IPS DF 6.9 (cell line): ENCODE measurements around the gene CDC23.
A peak's percentile ranks its signal among the peaks of the same experiment; 100 is the strongest.
"Not testable (repeated sequence)": the region's sequence is repeated elsewhere in the genome, so short reads cannot be mapped to it uniquely, and the experiment has no call there.

Experiments
- DNase-seq: peaks from one replicate; pipeline ENCODE4 v3.0.0-alpha.2; 2013; ENCODE audit warnings: low read depth, low spot score
- H3K27ac ChIP-seq: one replicate; pipeline ENCODE4 v1.5.1; 2013; ENCODE audit warnings: low read length, control low read depth
- H3K27me3 ChIP-seq: 2 replicates; pipeline ENCODE4 v1.6.1; 2013; ENCODE audit warnings: mild to moderate bottlenecking, low read length; ENCODE audit not compliant: control insufficient read depth, insufficient read depth
- H3K36me3 ChIP-seq: 2 replicates; pipeline ENCODE4 v1.6.1; 2013; ENCODE audit warnings: low read length; ENCODE audit not compliant: control insufficient read depth, insufficient read depth
- H3K4me1 ChIP-seq: 2 replicates; pipeline ENCODE4 v1.6.1; 2013; ENCODE audit warnings: low read length; ENCODE audit not compliant: control insufficient read depth, insufficient read depth
- H3K4me3 ChIP-seq: 2 replicates; pipeline ENCODE4 v1.5.1; 2013; ENCODE audit warnings: mild to moderate bottlenecking, low read length
- H3K9me3 ChIP-seq: 2 replicates; pipeline ENCODE4 v1.6.1; 2013; ENCODE audit warnings: low read length, inconsistent platforms; ENCODE audit not compliant: control insufficient read depth, insufficient read depth
- WGBS: extraction: QIAGEN DNeasy Blood & Tissue Kit; methylation state at CpG from one replicate; pipeline ENCODE4 v1.1.7; 2013; ENCODE audit warnings: mixed read lengths, missing lambda C conversion rate; ENCODE audit not compliant: insufficient read length, insufficient coverage; 5-methylcytosine and 5-hydroxymethylcytosine counted together

Gene CDC23

DNA sequence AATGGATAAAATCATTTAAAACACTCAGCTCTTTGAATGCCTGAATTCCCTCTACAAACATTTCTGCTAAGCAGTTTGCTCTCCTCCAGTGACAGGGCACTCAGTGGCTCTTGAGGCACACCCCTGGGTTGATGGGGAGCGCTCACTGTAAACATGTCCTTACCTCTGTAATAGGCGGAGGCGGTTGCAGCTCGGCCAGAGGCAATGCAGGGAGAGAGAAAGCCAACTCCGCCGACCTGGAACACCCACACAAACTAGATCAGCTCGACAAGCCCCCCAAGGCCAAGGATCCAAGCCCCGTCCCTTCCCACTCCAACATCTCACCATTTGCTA lies 329 bp downstream of the CDC23 start:
- Histone ChIP-seq H3K27me3 (no peaks in the 10 kb centered on the region), H3K9me3 (no peaks in the 10 kb centered on the region), H3K27ac (no peak overlapping the region), H3K4me3 (peak overlapping the region; percentile 74), H3K4me1 (no peaks in the 10 kb centered on the region), H3K36me3 (no peaks in the 10 kb centered on the region)
- WGBS: no CpG with 5 or more reads among the region's 8 CpGs
- no peak for DNase-seq

DNA sequence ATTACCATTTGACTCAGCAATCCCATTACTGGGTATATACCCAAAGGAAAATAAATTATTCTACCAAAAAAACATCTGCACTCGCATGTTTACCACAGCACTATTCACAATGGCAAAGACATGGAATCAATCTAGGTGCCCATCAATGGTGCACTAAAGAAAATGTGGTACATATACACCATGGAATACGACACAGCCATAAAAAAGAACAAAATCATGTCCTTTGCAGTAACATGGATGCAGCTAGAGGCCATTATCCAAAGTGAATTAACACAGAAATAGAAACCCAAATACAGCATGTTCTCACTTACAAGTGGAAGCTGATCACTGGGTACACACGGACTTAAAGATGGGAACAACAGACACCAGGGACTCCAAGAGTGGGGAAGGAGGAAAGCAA lies 2.1 kb downstream of the CDC23 start:
- no CpG with 5 or more reads among the region's 3 CpGs for WGBS
- H3K4me3 ChIP-seq: no peak overlapping the region
- no peak for DNase-seq
- H3K4me1 ChIP-seq: no peaks in the 10 kb centered on the region
- no peaks in the 10 kb centered on the region; the same call in 1 of the 2 replicates for H3K36me3 ChIP-seq
- no peak overlapping the region for H3K27ac ChIP-seq
- H3K9me3 ChIP-seq: no peaks in the 10 kb centered on the region
- no peaks in the 10 kb centered on the region for H3K27me3 ChIP-seq

DNA sequence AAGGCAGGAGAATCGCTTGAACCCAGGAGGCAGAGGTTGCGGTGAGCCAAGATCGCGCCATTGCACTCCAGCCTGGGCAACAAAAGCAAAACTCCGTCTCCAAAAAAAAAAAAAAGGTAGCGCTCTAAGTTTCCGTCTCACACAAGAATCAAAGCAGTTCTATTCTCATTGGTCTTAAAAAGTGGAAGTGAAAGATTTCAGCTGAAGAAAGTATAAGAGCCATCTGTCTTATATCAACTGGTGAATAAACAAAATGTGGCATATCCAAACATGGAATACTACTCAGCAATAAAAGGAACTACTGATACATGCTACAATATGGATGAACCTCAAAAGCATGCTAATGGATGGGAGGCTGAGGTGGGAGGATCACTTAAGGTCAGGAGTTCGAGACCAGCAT lies 19.3 kb downstream of the CDC23 start:
- peaks cover 18% of the 10 kb centered on the region; the same call in 1 of the 2 replicates for H3K36me3 ChIP-seq
- not testable (repeated sequence) for H3K27ac ChIP-seq, DNase-seq, H3K9me3 ChIP-seq, H3K27me3 ChIP-seq, H3K4me3 ChIP-seq, H3K4me1 ChIP-seq
- no CpG with 5 or more reads among the region's 8 CpGs for WGBS

DNA sequence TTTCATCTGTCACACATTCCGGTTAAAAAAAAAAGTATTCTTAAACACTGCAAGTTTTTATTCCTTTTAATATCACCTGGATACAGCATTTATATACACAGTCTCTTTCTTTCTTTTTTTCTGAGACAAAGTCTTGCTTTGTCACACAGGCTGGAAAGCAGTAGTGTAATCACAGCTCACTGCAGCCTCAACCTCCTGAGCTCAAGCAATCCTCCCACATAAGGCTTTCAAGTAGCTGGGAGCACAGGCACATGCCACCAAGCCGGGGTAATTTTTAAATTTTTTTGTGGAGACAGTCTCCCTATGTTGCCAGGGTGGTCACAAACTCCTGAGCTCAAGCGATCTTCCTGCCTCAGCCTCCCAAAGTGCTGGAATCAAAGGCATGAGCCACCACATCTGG lies 20.3 kb downstream of the CDC23 start:
- H3K27me3 ChIP-seq: no peaks in the 10 kb centered on the region
- no peaks in the 10 kb centered on the region for H3K9me3 ChIP-seq
- no CpG with 5 or more reads among the region's 3 CpGs for WGBS
- DNase-seq: no peak
- H3K36me3 ChIP-seq: peaks cover 23% of the 10 kb centered on the region; the same call in 1 of the 2 replicates
- H3K4me3 ChIP-seq: no peak overlapping the region
- no peak overlapping the region for H3K27ac ChIP-seq
- H3K4me1 ChIP-seq: no peaks in the 10 kb centered on the region

DNA sequence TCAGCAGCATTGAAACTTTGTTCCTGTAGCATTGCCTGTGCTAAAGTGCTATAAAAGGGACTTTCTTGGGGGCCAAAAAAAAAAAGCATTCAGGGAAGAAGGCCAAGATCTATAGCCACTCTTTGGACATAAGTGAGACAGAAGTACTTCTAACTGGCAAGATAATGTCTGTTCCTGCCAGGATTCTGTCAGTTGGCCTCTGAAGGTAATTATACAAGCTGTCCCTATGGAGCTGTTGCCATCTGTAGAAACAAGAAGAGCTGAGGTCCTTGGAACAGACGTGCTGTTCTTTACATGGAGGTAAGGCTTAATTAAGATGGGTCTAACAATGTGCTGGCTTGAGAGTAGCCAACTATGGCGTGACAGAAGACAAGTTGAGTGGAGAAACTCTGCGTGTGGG lies 24.5 kb downstream of the CDC23 start:
- no peaks in the 10 kb centered on the region for H3K27me3 ChIP-seq
- no CpG with 5 or more reads among the region's 3 CpGs for WGBS
- no peak overlapping the region for H3K4me3 ChIP-seq
- H3K36me3 ChIP-seq: peaks cover 49% of the 10 kb centered on the region; the same call in 1 of the 2 replicates
- H3K27ac ChIP-seq: no peak overlapping the region
- no peaks in the 10 kb centered on the region for H3K4me1 ChIP-seq
- DNase-seq: no peak
- no peaks in the 10 kb centered on the region for H3K9me3 ChIP-seq

DNA sequence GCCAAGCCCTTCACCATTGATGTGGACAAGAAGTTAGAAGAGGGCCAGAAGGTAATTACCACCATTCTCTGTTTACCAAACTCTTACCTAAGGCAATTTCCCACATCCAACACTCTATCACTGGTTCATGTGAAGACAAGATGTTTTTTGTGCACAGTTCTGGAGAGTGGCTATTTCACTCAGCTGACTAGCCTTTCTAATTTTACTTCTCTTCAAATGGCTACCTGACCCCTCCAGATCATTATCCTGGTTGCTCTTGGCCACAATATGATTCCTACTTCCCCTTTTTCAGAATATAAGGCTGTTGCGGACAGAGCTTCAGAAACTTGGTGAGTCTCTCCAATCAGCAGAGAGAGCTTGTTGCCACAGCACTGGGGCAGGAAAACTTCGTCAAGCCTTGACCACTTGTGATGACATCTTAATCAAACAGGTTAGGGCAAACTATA lies 27.1 kb downstream of the CDC23 start:
- H3K4me3 ChIP-seq: no peak overlapping the region
- H3K36me3 ChIP-seq: peaks cover 56% of the 10 kb centered on the region; the same call in 1 of the 2 replicates
- H3K27ac ChIP-seq: no peak overlapping the region
- no CpG with 5 or more reads among the region's 2 CpGs for WGBS
- no peak for DNase-seq
- H3K9me3 ChIP-seq: no peaks in the 10 kb centered on the region
- no peaks in the 10 kb centered on the region for H3K4me1 ChIP-seq
- no peaks in the 10 kb centered on the region for H3K27me3 ChIP-seq

DNA sequence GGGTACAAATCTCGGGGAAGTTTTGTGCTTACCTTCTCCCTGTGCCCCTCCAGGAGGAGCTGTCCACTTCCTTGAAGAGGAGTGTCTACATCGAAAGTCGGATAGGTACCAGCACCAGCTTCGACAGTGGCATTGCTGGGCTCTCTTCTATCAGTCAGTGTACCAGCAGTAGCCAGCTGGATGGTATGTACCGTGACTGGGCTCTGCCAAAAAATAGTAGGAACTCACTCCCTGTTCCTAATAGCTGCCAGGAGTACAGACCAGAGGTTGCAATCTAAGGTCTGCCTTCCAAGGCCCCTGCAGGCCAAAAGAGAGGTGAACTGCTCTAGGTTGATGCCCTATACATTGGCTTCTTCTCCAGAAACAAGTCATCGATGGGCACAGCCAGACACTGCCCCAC lies 30.3 kb downstream of the CDC23 start:
- Histone ChIP-seq H3K4me1 (no peaks in the 10 kb centered on the region), H3K27ac (no peak overlapping the region), H3K9me3 (no peaks in the 10 kb centered on the region), H3K36me3 (peaks cover 44% of the 10 kb centered on the region; the same call in 1 of the 2 replicates), H3K4me3 (no peak overlapping the region), H3K27me3 (no peaks in the 10 kb centered on the region)
- no peak for DNase-seq
- WGBS: no CpG with 5 or more reads among the region's 6 CpGs

DNA sequence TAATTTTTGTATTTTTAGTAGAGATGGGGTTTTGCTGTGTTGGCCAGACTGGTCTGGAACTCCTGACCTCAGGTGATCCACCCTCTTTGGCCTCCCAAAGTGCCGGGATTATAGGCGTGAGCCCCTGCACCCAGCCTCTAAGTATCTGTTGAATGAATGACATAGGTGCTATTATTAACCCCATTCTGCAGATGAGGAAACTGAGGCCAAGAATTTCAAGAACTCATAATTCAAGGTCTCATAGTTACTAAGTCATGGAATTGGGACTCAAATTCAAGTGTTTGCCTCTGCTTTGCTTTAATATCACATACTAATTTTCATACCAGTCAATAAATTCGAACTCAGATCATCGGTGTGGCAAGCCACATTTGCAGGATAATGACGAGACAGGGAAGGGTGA lies 32.3 kb downstream of the CDC23 start:
- no peak overlapping the region for H3K27ac ChIP-seq
- H3K9me3 ChIP-seq: no peaks in the 10 kb centered on the region
- no peaks in the 10 kb centered on the region for H3K4me1 ChIP-seq
- no CpG with 5 or more reads among the region's 5 CpGs for WGBS
- H3K27me3 ChIP-seq: no peaks in the 10 kb centered on the region
- no peak for DNase-seq
- peaks cover 34% of the 10 kb centered on the region; the same call in 1 of the 2 replicates for H3K36me3 ChIP-seq
- H3K4me3 ChIP-seq: no peak overlapping the region

DNA sequence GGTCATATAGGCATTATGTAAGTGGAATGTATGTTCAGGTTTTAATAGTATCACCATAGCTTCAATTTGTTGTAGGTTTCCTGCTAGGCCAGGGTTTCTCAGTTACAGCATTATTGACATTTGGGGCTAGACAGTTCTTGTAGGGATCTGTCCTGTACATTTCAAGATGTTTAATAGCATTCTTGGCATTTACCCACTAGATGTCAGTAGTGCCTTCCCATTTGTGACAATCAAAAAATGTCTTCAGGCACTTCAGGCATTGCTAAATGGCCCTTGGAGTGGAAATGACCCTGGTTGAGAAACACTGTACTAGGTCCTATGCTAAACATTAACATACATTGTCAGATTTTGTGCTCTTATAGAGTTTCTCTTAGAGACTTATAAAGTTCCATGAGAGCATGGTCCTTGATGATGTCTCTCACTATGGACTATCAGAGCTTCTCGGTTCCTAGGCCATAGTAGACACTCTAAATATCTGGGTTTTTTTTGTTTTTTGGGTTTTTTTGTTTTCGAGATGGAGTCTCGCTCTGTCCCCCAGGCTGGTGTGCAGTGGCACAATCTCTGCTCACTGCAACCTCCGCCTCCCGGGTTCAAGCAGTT lies 32.8 kb downstream of the CDC23 start:
- no CpG with 5 or more reads among the region's 5 CpGs for WGBS
- H3K9me3 ChIP-seq: no peaks in the 10 kb centered on the region
- H3K27ac ChIP-seq: no peak overlapping the region
- H3K4me3 ChIP-seq: peak overlapping the region; percentile 5; the same call in 1 of the 2 replicates
- no peak for DNase-seq
- no peaks in the 10 kb centered on the region for H3K27me3 ChIP-seq
- peaks cover 29% of the 10 kb centered on the region; the same call in 1 of the 2 replicates for H3K36me3 ChIP-seq
- no peaks in the 10 kb centered on the region for H3K4me1 ChIP-seq

DNA sequence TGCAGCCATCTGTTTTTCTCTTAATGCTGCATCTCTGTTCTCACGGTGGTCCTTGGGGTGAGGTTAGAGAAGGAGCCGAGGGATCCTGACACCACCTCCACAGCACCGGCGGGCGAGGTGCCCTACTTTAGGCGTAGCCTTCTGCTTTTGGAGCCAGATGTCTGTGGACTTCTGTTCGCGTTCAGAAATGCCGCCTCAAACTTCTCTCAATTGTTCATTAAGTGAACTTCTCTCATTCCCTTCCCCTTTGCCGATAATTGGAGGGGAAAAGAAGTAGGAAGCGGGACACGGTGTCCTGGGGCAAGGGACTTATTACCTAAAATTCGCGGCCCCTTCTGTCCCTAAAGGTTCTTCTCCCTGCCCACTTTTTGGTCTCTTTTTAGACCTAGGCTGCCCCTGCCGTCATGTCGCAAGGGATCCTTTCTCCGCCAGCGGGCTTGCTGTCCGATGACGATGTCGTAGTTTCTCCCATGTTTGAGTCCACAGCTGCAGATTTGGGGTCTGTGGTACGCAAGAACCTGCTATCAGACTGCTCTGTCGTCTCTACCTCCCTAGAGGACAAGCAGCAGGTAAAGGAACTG lies 33.8 kb downstream of the CDC23 start:
- Histone ChIP-seq H3K4me1 (no peaks in the 10 kb centered on the region), H3K4me3 (peak overlapping the region; percentile 88), H3K36me3 (peaks cover 24% of the 10 kb centered on the region; the same call in 1 of the 2 replicates), H3K27ac (no peak overlapping the region), H3K27me3 (no peaks in the 10 kb centered on the region), H3K9me3 (no peaks in the 10 kb centered on the region)
- no peak for DNase-seq
- WGBS: no CpG with 5 or more reads among the region's 23 CpGs
